Measurements from ENCODE around the gene SYN1. TPM values are rescaled to one million over a fixed set of nuclear protein-coding genes. Genes with fewer than 3 reads are reported as not detected.
A peak's percentile ranks its signal among the peaks of the same experiment; 100 is the strongest.

Gene SYN1
- total RNA-seq, 3 donors from 2014 or later (not counting 1 experiment from before 2014, with no cell fraction given) = 0.40 TPM; not detected in 2

DNA sequence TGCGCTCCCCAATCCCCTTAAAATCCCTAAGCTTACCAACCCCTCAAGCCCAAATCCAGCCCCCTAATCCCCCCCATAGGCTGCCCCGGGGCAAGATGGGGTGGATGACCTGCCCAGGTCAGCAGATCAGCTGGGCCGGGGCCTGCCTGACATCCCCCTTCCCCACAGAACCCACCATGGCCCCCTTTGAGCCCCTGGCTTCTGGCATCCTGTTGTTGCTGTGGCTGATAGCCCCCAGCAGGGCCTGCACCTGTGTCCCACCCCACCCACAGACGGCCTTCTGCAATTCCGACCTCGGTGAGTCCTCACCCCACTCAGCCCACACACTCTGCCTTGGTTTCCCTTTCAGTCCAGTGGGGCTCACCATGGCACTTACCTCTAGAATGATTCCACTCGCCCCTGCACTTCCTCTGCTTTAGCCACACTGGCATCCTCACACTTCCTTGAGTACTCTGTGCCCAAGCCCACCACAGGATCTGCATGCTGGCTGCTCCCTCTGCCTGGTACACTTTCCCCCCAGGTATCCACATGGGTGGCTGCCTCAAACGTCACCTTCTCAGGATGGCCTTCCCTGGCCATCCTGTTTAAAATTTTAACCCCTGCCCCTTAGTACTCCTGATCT, 36.3 kb downstream of the SYN1 start:
- H3K9me3 ChIP-seq (ENCODE audit: control insufficient read depth, insufficient read depth, low read length) = no peaks in the 10 kb centered on the region
- 36% methylated on average over 7 of the region's 8 CpGs for WGBS (ENCODE audit: insufficient coverage)
- Mint-ChIP-seq H3K4me3 (peak overlapping the region; percentile 61), H3K27me3 (ENCODE audit: low read depth in 2 of 2) (peaks cover 0 to under 1% of the 10 kb centered on the region in 2 donors), H3K36me3 (no peaks in the 10 kb centered on the region), H3K9me3 (no peaks in the 10 kb centered on the region), H3K27ac (peak overlapping the region in 1 of 2 donors; percentile 88), H3K4me1 (peaks cover 20 to 39% of the 10 kb centered on the region in 2 donors)
- no peaks in the 10 kb centered on the region for H3K27me3 ChIP-seq (ENCODE audit: control insufficient read depth, insufficient read depth, low read length)
- ATAC-seq (no peak), DNase-seq (no peak)
- peaks cover 29% of the 10 kb centered on the region for H3K4me1 ChIP-seq (ENCODE audit: control insufficient read depth, insufficient read depth, low read length)
- intact Hi-C loops (cut with micrococcal nuclease) = loop anchor here (5.0 kb wide), 1 partner anchor 36 kb away; no protein-coding TSS in a partner anchor
- H3K36me3 ChIP-seq (ENCODE audit: control insufficient read depth, insufficient read depth, low read length) = no peaks in the 10 kb centered on the region
- H3K4me3 ChIP-seq (ENCODE audit: low read length) = no peak overlapping the region
- TF ChIP-seq, protein P1, sequence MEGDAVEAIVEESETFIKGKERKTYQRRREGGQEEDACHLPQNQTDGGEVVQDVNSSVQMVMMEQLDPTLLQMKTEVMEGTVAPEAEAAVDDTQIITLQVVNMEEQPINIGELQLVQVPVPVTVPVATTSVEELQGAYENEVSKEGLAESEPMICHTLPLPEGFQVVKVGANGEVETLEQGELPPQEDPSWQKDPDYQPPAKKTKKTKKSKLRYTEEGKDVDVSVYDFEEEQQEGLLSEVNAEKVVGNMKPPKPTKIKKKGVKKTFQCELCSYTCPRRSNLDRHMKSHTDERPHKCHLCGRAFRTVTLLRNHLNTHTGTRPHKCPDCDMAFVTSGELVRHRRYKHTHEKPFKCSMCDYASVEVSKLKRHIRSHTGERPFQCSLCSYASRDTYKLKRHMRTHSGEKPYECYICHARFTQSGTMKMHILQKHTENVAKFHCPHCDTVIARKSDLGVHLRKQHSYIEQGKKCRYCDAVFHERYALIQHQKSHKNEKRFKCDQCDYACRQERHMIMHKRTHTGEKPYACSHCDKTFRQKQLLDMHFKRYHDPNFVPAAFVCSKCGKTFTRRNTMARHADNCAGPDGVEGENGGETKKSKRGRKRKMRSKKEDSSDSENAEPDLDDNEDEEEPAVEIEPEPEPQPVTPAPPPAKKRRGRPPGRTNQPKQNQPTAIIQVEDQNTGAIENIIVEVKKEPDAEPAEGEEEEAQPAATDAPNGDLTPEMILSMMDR (IDR thresholded peaks at IDR 0.05) = no peak
- no peak overlapping the region for H3K27ac ChIP-seq (ENCODE audit: low read length)

DNA sequence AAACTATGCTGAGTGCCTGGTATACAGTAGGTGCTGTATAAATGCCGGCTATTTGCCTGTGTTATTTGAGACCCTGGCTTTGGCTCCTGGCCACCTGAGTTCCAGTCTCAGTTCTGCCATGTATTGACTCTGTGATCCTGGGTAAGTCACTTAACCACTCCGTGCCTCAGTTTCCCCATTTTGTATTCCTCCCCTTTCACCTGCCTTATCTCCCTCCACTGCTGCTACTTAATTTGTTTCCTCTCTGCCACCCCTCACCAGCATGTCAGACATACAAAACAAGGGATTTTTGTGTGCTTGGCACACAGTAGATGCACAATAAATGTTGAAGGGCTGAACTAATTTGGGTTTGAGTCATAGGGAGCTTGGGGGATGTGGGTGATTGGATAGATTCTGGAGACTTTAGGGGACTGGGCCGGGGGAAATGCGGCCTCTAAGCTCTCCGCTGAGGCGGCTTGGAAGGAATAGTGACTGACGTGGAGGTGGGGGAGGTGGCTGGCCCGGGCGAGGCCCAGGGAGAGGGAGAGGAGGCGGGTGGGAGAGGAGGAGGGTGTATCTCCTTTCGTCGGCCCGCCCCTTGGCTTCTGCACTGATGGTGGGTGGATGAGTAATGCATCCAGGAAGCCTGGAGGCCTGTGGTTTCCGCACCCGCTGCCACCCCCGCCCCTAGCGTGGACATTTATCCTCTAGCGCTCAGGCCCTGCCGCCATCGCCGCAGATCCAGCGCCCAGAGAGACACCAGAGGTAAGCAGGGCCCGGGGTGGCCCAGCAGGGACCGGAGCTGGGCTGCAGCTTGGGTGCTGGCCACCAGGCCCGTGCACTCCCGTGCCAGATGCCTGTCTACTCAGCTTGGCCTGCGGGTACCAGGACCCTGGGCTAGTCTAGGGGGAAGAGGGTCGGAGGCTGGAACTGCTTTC, 37.7 kb downstream of the SYN1 start, which contains the start of gene TIMP1:
TIMP1 (plus strand) TSS at position 706 of the 917 bp plus-strand sequence. CDS start 980 bp downstream, outside the sequence.
- Histone ChIP-seq H3K9me3 (ENCODE audit: control insufficient read depth, insufficient read depth, low read length) (no peaks in the 10 kb centered on the region), H3K4me1 (ENCODE audit: control insufficient read depth, insufficient read depth, low read length) (peaks cover 29% of the 10 kb centered on the region), H3K27ac (ENCODE audit: low read length) (peak within 1 kb of the TSS; percentile 59), H3K4me3 (ENCODE audit: low read length) (peak within 1 kb of the TSS; percentile 52), H3K27me3 (ENCODE audit: control insufficient read depth, insufficient read depth, low read length) (no peaks in the 10 kb centered on the region), H3K36me3 (ENCODE audit: control insufficient read depth, insufficient read depth, low read length) (no peaks in the 10 kb centered on the region)
- DNase-seq = peak; percentile 70 to 82
- Mint-ChIP-seq H3K9me3 (no peaks in the 10 kb centered on the region), H3K36me3 (no peaks in the 10 kb centered on the region), H3K4me3 (peak within 1 kb of the TSS; percentile 70), H3K27ac (peak within 1 kb of the TSS in 1 of 2 donors; percentile 88), H3K27me3 (ENCODE audit: low read depth in 2 of 2) (peaks cover 0 to 5% of the 10 kb centered on the region in 2 donors), H3K4me1 (peaks cover 20 to 39% of the 10 kb centered on the region in 2 donors)
- ATAC-seq = peak; percentile 92 to 96 (median 93)
- intact Hi-C loops (cut with micrococcal nuclease) = loop anchor here (1.0 to 5.0 kb wide), 2 partner anchors 35 to 53 kb away; no protein-coding TSS in a partner anchor
- 6% methylated on average over 20 of the region's 28 CpGs for WGBS (ENCODE audit: insufficient coverage)
- TF ChIP-seq, protein P1 (IDR thresholded peaks at IDR 0.05) = no peak

DNA sequence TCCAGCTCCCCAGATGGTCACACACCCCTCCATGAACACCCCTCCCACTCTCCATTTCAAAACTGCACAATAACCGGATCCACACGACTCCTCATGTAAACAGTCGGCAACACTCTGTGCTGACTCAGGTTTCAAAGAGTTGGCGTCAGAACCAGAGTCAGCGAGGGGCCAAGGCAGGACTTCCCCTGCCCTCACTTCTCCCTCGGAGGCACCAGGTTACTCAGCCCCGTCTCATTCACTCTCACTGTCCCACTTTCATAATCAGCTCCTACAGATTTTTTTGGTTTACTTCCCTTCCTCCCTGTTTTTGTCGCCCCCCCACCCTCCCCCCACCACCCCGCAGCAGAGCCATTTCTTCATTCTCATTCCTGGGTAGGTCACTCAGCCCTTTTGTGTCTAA, 40.1 kb downstream of the SYN1 start:
- Mint-ChIP-seq H3K4me1 (peaks cover 20 to 34% of the 10 kb centered on the region in 2 donors), H3K36me3 (no peaks in the 10 kb centered on the region), H3K27me3 (ENCODE audit: low read depth in 2 of 2) (peaks cover 0 to 5% of the 10 kb centered on the region in 2 donors), H3K27ac (peak overlapping the region in 1 of 2 donors; percentile 16), H3K9me3 (no peaks in the 10 kb centered on the region), H3K4me3 (no peak overlapping the region)
- WGBS (ENCODE audit: insufficient coverage) = 47% methylated on average over 7 of the region's 9 CpGs
- Histone ChIP-seq H3K4me3 (ENCODE audit: low read length) (no peak overlapping the region), H3K36me3 (ENCODE audit: control insufficient read depth, insufficient read depth, low read length) (no peaks in the 10 kb centered on the region), H3K4me1 (ENCODE audit: control insufficient read depth, insufficient read depth, low read length) (peaks cover 30% of the 10 kb centered on the region), H3K27ac (ENCODE audit: low read length) (no peak overlapping the region), H3K27me3 (ENCODE audit: control insufficient read depth, insufficient read depth, low read length) (no peaks in the 10 kb centered on the region), H3K9me3 (ENCODE audit: control insufficient read depth, insufficient read depth, low read length) (no peaks in the 10 kb centered on the region)
- DNase-seq = peak in 1 of 2 donors; percentile 36
- ATAC-seq = no peak
- TF ChIP-seq, protein P1 (IDR thresholded peaks at IDR 0.05) = no peak
- intact Hi-C loops (cut with micrococcal nuclease) = no loop called here
